SK-N-MC (cell line): ENCODE data around the gene AMOTL2.

ENCODE experiments used
- EZH2 ChIP-seq: fragments of 200-600 bp; sonication (generic); IDR thresholded peaks from one replicate; pipeline ENCODE4 v1.6.1; 2017; ENCODE audit warnings: antibody characterized with exemption
- FOXP2 ChIP-seq: optimal IDR thresholded peaks from 2 replicates; pipeline ENCODE3; 2011; ENCODE audit warnings: mild to moderate bottlenecking, moderate library complexity; ENCODE audit not compliant: insufficient read depth; ENCODE audit errors: extremely low read length, control extremely low read depth
- POLR2AphosphoS5 ChIP-seq: IDR thresholded peaks from 2 replicates; pipeline ENCODE4 v1.6.1; 2012; ENCODE audit warnings: mild to moderate bottlenecking, low read depth, low read length, borderline replicate concordance

DNA sequence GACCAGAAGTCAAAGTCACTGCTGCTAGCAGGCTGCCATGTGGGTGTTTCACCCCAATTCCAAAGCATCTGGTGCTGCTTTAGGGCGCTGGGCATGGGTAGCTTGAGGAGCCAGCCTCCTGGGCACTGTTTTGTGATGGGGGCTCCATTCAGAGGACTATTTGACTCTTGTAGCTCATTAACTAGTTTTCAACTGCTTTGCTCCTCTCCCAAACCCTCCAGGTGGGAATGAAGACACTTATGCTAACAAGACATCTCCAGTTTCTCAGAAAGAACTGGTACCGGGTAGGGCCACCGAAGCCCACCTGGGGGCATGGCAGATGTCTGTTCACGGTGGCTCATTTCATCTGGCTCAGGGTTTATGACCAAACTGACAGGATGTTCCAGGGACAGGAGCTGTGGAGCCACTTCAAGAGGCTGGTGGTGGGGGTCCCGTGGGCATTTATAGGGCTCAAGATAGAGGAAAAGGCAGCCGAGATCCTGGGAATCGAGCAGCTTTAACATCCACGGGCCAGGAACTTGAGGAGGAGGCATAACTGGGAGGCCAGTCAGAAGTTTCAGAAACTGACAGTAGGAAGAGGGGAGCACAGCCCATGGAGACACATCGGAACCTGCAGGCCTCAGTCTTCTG lies 17.7 kb downstream of the AMOTL2 start:
- no peak for TF ChIP-seq EZH2
- no peak for TF ChIP-seq POLR2AphosphoS5
- TF ChIP-seq FOXP2 = no peak
